DND-41 (cell line): ENCODE data around the gene NUAK1.

Experiments used
- EZH2 ChIP-seq: IDR thresholded peaks from 3 replicates; pipeline ENCODE4 v1.6.1; 2012; ENCODE audit warnings: borderline replicate concordance, low read depth, mild to moderate bottlenecking, moderate library complexity, low read length, inconsistent platforms; ENCODE audit not compliant: severe bottlenecking
- TF ChIP-seq, protein P1 (sequence below): IDR thresholded peaks from 2 replicates; pipeline ENCODE4 v1.5.1; 2012; ENCODE audit warnings: borderline replicate concordance, low read length, moderate library complexity, mild to moderate bottlenecking; ENCODE audit not compliant: poor library complexity, severe bottlenecking; ENCODE audit errors: extremely low read depth

DNA sequence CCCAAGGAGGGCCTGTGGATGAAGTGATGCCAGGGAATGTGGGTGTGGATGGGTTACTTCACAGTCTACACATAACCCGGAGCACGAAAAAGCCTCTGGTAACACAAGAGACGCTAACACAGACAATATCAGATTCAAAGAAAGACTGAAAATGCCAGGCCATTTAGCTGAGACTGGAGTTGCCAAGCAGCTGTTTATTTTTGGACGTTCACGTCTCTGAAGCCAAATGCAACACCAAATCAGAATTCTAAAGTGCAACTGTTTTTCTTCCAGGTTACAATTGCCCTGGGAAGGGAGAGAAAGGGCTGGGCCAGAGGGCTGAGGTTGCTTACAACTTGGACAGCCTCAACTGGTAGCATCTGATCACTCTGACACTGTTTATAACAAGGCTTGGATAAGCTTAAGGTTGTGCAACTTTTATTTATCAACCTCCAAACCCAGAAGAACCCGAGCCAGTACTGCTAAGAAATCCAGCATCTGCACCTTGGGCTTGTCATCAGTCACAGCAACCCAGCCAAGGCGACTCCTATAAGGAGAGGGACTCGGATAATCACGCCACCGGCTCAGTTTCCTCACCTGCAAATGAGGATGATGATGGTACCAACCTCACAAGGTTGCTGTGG, 24.8 kb downstream of the NUAK1 start:
- TF ChIP-seq, protein P1, sequence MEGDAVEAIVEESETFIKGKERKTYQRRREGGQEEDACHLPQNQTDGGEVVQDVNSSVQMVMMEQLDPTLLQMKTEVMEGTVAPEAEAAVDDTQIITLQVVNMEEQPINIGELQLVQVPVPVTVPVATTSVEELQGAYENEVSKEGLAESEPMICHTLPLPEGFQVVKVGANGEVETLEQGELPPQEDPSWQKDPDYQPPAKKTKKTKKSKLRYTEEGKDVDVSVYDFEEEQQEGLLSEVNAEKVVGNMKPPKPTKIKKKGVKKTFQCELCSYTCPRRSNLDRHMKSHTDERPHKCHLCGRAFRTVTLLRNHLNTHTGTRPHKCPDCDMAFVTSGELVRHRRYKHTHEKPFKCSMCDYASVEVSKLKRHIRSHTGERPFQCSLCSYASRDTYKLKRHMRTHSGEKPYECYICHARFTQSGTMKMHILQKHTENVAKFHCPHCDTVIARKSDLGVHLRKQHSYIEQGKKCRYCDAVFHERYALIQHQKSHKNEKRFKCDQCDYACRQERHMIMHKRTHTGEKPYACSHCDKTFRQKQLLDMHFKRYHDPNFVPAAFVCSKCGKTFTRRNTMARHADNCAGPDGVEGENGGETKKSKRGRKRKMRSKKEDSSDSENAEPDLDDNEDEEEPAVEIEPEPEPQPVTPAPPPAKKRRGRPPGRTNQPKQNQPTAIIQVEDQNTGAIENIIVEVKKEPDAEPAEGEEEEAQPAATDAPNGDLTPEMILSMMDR = no peak
- TF ChIP-seq EZH2 = no peak
